ENCODE data around the gene LSM14A. TPM values are rescaled to one million over a fixed set of nuclear protein-coding genes. Genes with fewer than 3 reads are reported as not detected.

LSM14A gene
- total and polyA plus RNA-seq, 9 of the 15 experiments (the other 6 are each of a cell fraction or from before 2014, with no cell fraction given) = 19.5 to 150 (median 95.1) TPM

DNA sequence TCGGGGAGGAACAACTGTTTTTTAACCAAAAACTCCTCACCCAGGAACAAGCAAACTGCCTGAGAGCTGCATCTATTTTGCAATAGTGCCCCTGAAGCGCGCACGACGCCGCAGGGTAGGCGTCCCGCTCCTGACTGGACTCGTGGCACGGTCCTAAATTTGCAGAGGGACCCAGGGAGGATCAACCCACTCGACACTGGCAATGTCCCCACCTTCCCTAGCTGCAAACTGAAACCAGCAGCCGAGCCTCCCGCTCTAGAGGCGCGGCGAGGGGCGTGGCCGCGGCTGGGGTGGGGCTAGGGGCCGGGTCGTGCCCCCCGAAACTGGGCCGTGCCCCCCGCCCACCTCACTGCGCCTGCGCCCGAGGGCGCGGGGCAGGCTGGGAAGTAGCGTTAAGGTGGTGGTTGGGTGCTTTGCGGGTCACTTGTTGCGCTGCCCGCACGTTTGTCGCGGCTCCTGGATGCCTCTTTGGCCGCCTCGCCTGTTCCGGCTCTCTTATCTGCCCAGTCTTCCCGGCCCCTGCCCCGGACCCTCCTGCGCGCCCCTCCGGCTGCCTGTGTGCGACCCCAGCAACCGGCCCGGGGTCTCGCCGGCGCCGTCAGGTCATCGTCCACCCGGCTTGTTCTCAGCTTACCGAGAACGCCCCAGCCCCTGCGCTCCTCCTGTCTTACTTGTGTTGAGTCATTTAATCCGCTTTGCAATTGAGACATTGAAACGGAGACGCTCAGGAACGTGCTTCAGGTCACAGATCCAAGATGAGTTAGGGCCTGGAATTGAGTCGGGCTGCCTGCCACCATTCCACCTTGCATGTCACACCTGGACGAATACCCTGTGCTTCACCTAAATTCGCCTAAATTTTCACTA is 37.9 kb upstream of the LSM14A start (continued):
- peak in 1 of 2 experiments; percentile 67; a peak in 2 of 4 replicates for TF ChIP-seq SRF (CRISPR knock-in tag; IDR thresholded peaks at IDR 0.05)
- no peak for TF ChIP-seq TCFL5 (CRISPR knock-in tag; conservative IDR thresholded peaks at IDR 0.05)
- no peak for TF ChIP-seq ERF (CRISPR knock-in tag; IDR thresholded peaks at IDR 0.05)
- peak; percentile 97 to 98 for TF ChIP-seq NRF1 (conservative IDR thresholded peaks at IDR 0.05 in 1 of 2, IDR thresholded peaks at IDR 0.05 in 1 of 2)
- no peak for TF ChIP-seq ZNF253 (CRISPR knock-in tag; conservative IDR thresholded peaks at IDR 0.05)
- TF ChIP-seq, protein P1, sequence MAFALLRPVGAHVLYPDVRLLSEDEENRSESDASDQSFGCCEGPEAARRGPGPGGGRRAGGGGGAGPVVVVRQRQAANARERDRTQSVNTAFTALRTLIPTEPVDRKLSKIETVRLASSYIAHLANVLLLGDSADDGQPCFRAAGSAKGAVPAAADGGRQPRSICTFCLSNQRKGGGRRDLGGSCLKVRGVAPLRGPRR (CRISPR knock-in tag; IDR thresholded peaks at IDR 0.05) = no peak
- TF ChIP-seq NFXL1 (CRISPR knock-in tag; IDR thresholded peaks at IDR 0.05) = no peak
- TF ChIP-seq PHF21A (IDR thresholded peaks at IDR 0.05; ENCODE audit: borderline replicate concordance, low read depth) = no peak
- no peak for TF ChIP-seq ZNF551 (CRISPR knock-in tag; IDR thresholded peaks at IDR 0.05)
- TF ChIP-seq ZNF311 (CRISPR knock-in tag; IDR thresholded peaks at IDR 0.05) = no peak
- TF ChIP-seq SUPT5H (IDR thresholded peaks at IDR 0.05) = peak; percentile 95
- TF ChIP-seq, protein P2, sequence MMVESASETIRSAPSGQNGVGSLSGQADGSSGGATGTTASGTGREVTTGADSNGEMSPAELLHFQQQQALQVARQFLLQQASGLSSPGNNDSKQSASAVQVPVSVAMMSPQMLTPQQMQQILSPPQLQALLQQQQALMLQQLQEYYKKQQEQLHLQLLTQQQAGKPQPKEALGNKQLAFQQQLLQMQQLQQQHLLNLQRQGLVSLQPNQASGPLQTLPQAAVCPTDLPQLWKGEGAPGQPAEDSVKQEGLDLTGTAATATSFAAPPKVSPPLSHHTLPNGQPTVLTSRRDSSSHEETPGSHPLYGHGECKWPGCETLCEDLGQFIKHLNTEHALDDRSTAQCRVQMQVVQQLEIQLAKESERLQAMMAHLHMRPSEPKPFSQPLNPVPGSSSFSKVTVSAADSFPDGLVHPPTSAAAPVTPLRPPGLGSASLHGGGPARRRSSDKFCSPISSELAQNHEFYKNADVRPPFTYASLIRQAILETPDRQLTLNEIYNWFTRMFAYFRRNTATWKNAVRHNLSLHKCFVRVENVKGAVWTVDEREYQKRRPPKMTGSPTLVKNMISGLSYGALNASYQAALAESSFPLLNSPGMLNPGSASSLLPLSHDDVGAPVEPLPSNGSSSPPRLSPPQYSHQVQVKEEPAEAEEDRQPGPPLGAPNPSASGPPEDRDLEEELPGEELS (CRISPR knock-in tag; IDR thresholded peaks at IDR 0.05; ENCODE audit: borderline replicate concordance) = no peak; the same call in 1 of the 2 replicates
- TF ChIP-seq ZNF263 (CRISPR knock-in tag; IDR thresholded peaks at IDR 0.05; ENCODE audit: borderline replicate concordance) = no peak
- TF ChIP-seq NR4A1 (CRISPR knock-in tag; IDR thresholded peaks at IDR 0.05) = no peak
- TF ChIP-seq NR4A1 (tag; IDR thresholded peaks at IDR 0.05) = 0 out of 2 replicates have a peak, but pooled peaks have one; percentile 23
- TF ChIP-seq SETDB1 (IDR thresholded peaks at IDR 0.05; ENCODE audit: low read length) = no peak
- TF ChIP-seq RBM39 (optimal IDR thresholded peaks at IDR 0.05; ENCODE audit: low read depth, low read length) = no peak
- TF ChIP-seq ZNF143 (CRISPR knock-in tag; IDR thresholded peaks at IDR 0.05) = peak; percentile 72
- TF ChIP-seq CEBPG (CRISPR knock-in tag; IDR thresholded peaks at IDR 0.05) = peak; percentile 70
- peak; percentile 43 to 56; a peak in 3 of 4 replicates for TF ChIP-seq CEBPG (tag; conservative IDR thresholded peaks at IDR 0.05 in 1 of 2, IDR thresholded peaks at IDR 0.05 in 1 of 2)
- TF ChIP-seq CCNT2 (IDR thresholded peaks at IDR 0.05; ENCODE audit: borderline replicate concordance, extremely low read depth, insufficient read length, low read depth, low read length) = peak; percentile 88
- TF ChIP-seq CBFA2T2 (conservative IDR thresholded peaks at IDR 0.05) = no peak
- TF ChIP-seq CBX1 (IDR thresholded peaks at IDR 0.05; ENCODE audit: low read depth) = no peak
- TF ChIP-seq ZNF184 (CRISPR knock-in tag; IDR thresholded peaks at IDR 0.05) = no peak
- TF ChIP-seq BMI1 (IDR thresholded peaks at IDR 0.05; ENCODE audit: low read length) = no peak
- TF ChIP-seq TBL1XR1 (IDR thresholded peaks at IDR 0.05; ENCODE audit: low read length in 2 of 2) = no peak; a peak in 1 of 4 replicates
- TF ChIP-seq PCBP2 (IDR thresholded peaks at IDR 0.05; ENCODE audit: low read depth, low read length, poor library complexity, severe bottlenecking) = no peak
- peak; percentile 75 for TF ChIP-seq MTA3 (IDR thresholded peaks at IDR 0.05; ENCODE audit: borderline replicate concordance)

Data from K562 (cell line).